WI38 (cell line): Measurements from ENCODE around the gene GPR132.
"Not testable (repeated sequence)": the region's sequence is repeated elsewhere in the genome, so short reads cannot be mapped to it uniquely, and the experiment has no call there.

ENCODE experiments used
- H3K4me3 ChIP-seq: 2 replicates; pipeline ENCODE4 v1.5.1; 2011; ENCODE audit warnings: low read depth, mild to moderate bottlenecking, control low read depth, low read length
- TF ChIP-seq, protein P1 (sequence below): IDR thresholded peaks from 2 replicates; pipeline ENCODE4 v1.5.1; 2012; ENCODE audit warnings: low read depth, mild to moderate bottlenecking, control low read depth, low read length

The GPR132 gene

DNA sequence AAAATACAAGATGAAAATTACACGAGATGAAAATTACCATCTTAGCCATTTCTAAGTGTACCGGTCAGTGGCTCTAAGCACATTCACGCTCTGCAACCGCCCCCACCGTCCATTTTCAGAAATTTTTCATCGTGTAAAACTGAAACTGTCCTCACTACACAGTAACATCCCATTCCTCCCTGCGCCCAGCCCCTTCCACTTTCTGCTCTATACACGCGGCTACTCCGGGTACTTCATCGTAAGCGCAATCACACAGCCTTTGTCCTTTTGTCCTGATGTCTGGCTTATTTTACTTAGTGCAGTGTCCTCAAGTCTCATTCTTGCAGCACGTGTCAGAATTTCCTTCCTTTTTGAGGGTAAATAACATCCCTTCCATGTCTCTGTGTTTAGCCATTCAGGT, 3.6 kb upstream of the GPR132 start:
- H3K4me3 ChIP-seq, result no peak overlapping the region
- TF ChIP-seq, protein P1, sequence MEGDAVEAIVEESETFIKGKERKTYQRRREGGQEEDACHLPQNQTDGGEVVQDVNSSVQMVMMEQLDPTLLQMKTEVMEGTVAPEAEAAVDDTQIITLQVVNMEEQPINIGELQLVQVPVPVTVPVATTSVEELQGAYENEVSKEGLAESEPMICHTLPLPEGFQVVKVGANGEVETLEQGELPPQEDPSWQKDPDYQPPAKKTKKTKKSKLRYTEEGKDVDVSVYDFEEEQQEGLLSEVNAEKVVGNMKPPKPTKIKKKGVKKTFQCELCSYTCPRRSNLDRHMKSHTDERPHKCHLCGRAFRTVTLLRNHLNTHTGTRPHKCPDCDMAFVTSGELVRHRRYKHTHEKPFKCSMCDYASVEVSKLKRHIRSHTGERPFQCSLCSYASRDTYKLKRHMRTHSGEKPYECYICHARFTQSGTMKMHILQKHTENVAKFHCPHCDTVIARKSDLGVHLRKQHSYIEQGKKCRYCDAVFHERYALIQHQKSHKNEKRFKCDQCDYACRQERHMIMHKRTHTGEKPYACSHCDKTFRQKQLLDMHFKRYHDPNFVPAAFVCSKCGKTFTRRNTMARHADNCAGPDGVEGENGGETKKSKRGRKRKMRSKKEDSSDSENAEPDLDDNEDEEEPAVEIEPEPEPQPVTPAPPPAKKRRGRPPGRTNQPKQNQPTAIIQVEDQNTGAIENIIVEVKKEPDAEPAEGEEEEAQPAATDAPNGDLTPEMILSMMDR, result no peak

- no peak overlapping the region for H3K4me3 ChIP-seq
These were observed 2.7 kb upstream of the GPR132 start for GRCh38 chr14:105067969-105068301.

GRCh38 chr14:105067140-105067968, 2.1 kb upstream of the GPR132 start:
- H3K4me3 ChIP-seq, result no peak overlapping the region
- TF ChIP-seq, protein P1, result no peak

More at GRCh38 chr14:105067969-105068301, 2.7 kb upstream of the GPR132 start:
- TF ChIP-seq, protein P1, result no peak

- TF ChIP-seq, protein P1, result no peak
- H3K4me3 ChIP-seq, result no peak overlapping the region
These were observed 1.2 kb upstream of the GPR132 start for GRCh38 chr14:105066240-105067071.

DNA sequence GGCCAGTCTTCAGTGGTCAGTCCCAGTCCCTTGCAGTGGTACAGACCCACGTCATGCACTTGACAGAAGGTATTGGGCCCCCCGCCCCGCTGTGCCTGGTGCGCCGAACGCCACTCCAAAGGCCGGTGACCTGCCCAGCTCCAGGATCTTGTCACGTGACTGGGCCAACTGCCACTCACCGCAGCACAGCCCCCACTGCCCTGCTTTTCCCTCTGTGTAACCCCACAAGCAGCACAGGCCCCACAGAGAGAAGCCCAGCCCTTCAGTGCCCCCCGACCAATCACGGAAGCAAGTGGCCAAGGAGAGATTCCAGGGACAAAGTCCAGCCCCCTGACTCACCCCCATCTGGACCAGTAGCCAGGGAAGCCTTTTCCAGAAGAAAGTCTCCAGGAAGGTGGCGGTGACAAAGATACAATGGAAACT, 498 bp downstream of the GPR132 start:
- TF ChIP-seq, protein P1, result no peak
- H3K4me3 ChIP-seq, result no peak overlapping the region

- no peak overlapping the region for H3K4me3 ChIP-seq
These were observed 1.2 kb downstream of the GPR132 start for GRCh38 chr14:105064001-105064400.

GRCh38 chr14:105063506-105063905, 1.7 kb downstream of the GPR132 start:
- not testable (repeated sequence) for H3K4me3 ChIP-seq

More at GRCh38 chr14:105064001-105064400, 1.2 kb downstream of the GPR132 start:
- TF ChIP-seq, protein P1, result no peak
